GM08714 (cell line): ENCODE measurements around the gene STAG1.
"Not testable (repeated sequence)": the region's sequence is repeated elsewhere in the genome, so short reads cannot be mapped to it uniquely, and the experiment has no call there.

Experiments used
- H3K4me3 ChIP-seq: fragments of 200-500 bp; sonication (Bioruptor generic); 2 replicates; pipeline ENCODE4 v1.5.1; 2014; ENCODE audit warnings: mild to moderate bottlenecking, low read length, inconsistent platforms
- ZNF274 ChIP-seq: IDR thresholded peaks from 2 replicates; pipeline ENCODE4 v1.6.1; 2012; ENCODE audit warnings: mild to moderate bottlenecking, low read depth, low read length

Gene STAG1

GRCh38 chr3:136336329-136337100 is 415.7 kb downstream of the STAG1 start:
- H3K4me3 ChIP-seq = no peak overlapping the region
- TF ChIP-seq ZNF274 = no peak

DNA sequence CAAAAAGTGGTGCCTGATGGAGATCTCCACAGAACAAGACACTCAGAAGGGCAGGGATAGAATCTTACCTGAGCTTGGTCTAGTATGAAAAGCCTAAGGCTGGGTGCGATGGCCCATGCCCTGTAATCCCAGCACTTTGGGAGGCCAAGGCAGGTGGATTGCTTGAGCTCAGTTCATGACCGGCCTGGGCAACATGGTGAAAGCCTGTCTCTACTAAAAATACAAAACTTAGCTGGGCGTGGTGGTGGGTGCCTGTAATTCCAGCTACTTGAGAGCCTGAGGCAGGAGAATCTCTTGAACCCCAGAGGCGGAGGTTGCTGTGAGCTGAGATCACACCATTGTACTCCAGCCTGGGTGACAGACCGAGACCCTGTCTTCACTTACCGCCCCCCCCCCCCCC is 417.5 kb downstream of the STAG1 start:
- H3K4me3 ChIP-seq = not testable (repeated sequence)

- H3K4me3 ChIP-seq = no peak overlapping the region
- TF ChIP-seq ZNF274 = no peak
These were observed 418.0 kb downstream of the STAG1 start for GRCh38 chr3:136334209-136334608.

GRCh38 chr3:136332776-136333175 is 419.4 kb downstream of the STAG1 start:
- TF ChIP-seq ZNF274 = no peak
- H3K4me3 ChIP-seq = no peak overlapping the region

DNA sequence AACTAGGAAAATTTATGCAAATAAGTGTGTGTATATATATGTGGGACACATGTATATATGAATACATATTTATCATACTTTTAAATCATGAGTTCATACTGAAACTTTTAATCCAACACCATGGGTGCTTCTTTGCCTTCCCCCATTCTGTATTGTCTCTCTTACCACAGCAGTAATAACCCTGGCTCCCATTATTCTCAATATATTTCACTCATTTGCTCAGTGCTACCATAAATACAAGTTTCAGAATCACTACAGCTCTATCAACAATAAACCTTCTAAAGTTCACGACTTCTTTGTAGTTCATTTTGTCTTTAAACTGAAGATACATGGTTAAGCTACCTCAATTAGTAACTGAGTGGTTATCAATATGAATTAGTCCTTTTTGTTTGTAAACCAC is 419.9 kb downstream of the STAG1 start:
- H3K4me3 ChIP-seq = no peak overlapping the region
- no peak for TF ChIP-seq ZNF274

GRCh38 chr3:136330900-136331299 is 421.3 kb downstream of the STAG1 start:
- no peak for TF ChIP-seq ZNF274
- no peak overlapping the region for H3K4me3 ChIP-seq

DNA sequence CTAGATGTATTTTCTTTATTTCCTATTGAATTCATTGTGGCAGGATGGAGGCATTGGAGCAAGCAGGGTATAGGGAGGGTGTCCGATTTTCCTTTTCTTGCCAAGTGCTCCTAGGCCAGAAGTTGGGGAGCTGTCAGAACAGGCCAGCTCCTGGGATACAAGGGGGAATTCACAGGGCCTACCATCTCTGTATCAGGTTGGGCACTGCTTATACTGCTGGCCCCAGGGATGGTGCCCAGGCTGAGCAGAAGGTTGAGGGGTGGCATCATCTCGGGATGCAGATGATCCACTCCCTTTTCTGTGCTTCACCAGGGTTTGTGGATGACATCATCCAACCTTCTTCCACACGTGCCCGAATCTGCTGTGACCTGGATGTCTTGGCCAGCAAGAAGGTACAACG is 422.6 kb downstream of the STAG1 start:
- no peak for TF ChIP-seq ZNF274
- no peak overlapping the region for H3K4me3 ChIP-seq

DNA sequence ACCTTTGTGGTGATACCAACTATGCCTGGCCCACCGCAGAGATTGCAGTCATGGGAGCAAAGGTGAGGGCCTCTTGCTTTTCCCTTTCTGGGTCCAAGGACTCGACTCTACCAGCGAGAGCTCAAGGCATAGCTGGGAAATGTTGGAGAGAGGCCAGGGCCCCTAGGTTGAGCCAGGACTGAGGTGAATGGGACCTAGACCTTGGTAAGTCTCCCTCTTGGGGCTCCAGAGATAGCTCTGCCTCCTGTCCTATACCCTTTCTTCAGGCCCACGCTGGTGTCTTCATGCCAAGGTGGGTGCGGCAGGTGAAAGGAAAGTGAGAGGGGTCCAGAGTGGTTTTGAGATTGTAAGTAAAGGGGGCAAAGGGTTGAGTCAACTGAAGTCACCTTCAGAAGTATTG is 424.5 kb downstream of the STAG1 start:
- no peak overlapping the region for H3K4me3 ChIP-seq
- TF ChIP-seq ZNF274 = no peak

DNA sequence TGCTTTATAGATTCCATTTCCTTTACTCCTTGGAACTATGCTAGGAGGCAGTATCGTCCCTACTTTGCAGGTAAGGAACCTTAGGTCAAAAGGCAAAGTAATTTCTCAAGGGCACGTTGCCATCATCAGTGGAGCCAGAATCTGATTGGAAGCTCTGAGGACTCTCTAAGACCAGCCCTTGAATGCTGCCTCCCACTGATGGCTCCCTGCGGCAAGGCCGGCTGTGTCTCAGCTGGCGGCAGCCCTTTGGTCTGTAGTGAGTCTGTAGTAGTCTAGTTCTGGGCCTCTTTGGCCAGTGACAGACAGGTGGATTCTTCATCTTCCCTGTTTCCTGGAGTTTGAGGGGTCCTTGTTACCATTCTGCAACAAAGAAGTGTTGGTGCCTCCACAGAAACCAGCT is 425.9 kb downstream of the STAG1 start:
- H3K4me3 ChIP-seq = no peak overlapping the region

DNA sequence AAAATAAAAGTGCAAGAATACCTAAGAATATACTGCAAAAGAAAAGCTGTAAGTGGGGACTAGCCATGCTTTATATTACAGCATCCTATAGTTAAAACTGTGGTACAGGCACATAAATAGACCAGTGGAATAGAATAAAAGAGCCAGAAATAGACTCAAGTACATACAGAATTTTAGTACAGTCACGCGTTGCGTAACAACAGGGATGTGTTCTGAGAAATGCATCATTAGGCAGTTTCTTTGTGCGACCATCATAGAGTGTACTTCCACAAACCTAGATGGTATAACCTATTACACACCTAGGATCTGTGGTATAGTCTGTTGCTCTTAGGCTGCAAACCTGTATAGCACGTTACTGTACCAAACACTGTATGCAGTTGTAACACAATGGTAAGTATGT is 440.2 kb downstream of the STAG1 start:
- H3K4me3 ChIP-seq = no peak overlapping the region
- no peak for TF ChIP-seq ZNF274

More for the DNA sequence above, 425.9 kb downstream of the STAG1 start:
- no peak for TF ChIP-seq ZNF274

DNA sequence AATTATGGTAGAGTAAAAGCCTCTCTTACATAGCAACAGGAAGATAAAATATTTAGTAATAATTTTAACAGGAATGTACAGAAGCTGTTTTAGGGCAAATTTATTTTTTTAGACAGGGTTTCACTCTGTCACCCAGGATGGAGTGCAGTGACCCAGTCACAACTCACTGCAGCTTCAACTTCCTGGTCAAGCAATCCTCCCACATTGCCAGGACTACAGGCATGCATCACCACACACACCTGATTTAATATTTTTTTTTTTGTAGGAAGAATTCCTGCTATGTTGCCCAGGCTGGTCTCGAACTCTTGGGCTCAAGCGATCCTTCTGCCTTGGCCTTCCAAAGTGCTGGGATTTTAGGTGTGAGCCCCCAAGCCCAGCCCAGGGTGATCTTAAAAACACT is 440.9 kb downstream of the STAG1 start:
- TF ChIP-seq ZNF274 = no peak
- no peak overlapping the region for H3K4me3 ChIP-seq

- H3K4me3 ChIP-seq = no peak overlapping the region
- no peak for TF ChIP-seq ZNF274
These were observed 446.3 kb downstream of the STAG1 start for GRCh38 chr3:136305879-136306278.

DNA sequence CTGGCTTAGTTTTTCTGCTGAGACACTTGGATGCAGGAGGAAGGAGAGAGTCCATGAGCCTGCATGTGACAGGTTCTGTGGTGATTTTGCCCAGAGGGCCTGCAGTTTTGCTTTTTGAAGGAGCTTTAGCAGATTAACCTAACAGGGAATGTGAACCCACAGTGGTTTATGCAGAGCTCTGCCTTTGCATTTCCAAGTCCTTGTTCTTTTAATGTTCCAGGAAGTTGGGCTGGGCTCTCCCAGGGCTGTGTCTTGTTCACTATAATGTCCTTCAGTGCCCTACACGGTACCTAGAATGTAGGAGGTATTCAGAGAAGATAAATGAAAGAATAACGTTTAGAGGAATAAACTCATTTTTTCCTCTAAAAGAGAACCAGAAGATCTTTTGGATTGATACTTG is 451.7 kb downstream of the STAG1 start:
- no peak overlapping the region for H3K4me3 ChIP-seq
- TF ChIP-seq ZNF274 = no peak

- H3K4me3 ChIP-seq = no peak overlapping the region
- TF ChIP-seq ZNF274 = no peak
These were observed 454.4 kb downstream of the STAG1 start for GRCh38 chr3:136297826-136298225.

DNA sequence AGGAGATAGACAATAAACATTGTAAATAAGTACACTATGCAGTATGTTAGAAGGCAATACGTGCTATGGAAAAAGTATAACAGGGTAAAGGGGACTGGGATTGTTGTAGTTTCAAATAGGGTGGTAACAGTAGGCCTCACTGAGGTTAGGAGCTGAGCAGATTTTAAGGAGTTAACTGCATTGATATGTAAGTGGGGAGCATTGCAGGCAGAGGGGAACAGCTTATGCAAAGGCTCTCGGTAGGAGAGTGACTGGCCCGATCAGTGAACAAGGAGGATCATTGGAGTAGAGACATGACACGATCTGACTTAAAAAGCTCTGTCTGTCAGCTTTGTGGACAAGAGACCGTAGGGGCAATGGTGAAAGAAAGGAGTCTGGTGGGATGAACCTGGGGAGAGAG is 455.2 kb downstream of the STAG1 start:
- no peak overlapping the region for H3K4me3 ChIP-seq
- no peak for TF ChIP-seq ZNF274

DNA sequence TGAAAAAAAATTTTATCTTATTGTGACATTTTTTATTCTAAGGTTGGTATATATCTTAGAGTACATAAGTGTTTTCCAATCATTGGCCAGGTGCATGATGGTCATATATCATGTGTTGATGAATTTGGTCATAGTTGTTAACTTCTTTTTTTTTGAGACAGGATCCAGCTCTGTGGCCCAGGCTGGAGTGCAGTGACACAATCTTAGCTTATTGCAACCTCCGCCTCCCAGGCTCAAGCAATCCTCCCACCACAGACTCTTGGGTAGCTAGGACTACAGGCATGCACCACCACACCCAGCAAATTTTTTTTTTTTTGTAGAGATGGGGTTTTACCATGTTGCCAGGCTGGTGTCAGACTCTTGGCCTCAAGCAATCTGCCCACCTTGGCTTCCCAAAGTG is 458.0 kb downstream of the STAG1 start:
- H3K4me3 ChIP-seq = no peak overlapping the region
- TF ChIP-seq ZNF274 = no peak
